Activated T-cell treated with anti-CD3 and anti-CD28 coated beads, Interleukin-2, amount 50 U/mL, for 48 hours (primary cell): ENCODE measurements around the gene AMBRA1.
A peak's percentile ranks its signal among the peaks of the same experiment; 100 is the strongest.
"Not testable (repeated sequence)": the region's sequence is repeated elsewhere in the genome, so short reads cannot be mapped to it uniquely, and the experiment has no call there.

Source experiments
- DNase-seq, 2 experiments: peaks; one replicate each; pipeline ENCODE4 v3.0.0-alpha.2; 2020

Gene AMBRA1

GRCh38 chr11:46378296-46378695 is 215.5 kb downstream of the AMBRA1 start:
- no peak for DNase-seq

GRCh38 chr11:46377831-46378230 is 216.0 kb downstream of the AMBRA1 start:
- no peak for DNase-seq

- DNase-seq: no peak
Measured at GRCh38 chr11:46377290-46377689, 216.5 kb downstream of the AMBRA1 start.

- DNase-seq: no peak
Measured at GRCh38 chr11:46376258-46377050, 217.4 kb downstream of the AMBRA1 start.

GRCh38 chr11:46375392-46376101 is 218.3 kb downstream of the AMBRA1 start:
- DNase-seq: no peak

GRCh38 chr11:46374815-46375214 is 219.0 kb downstream of the AMBRA1 start:
- no peak for DNase-seq

GRCh38 chr11:46373787-46374740 is 219.8 kb downstream of the AMBRA1 start:
- no peak for DNase-seq

- DNase-seq: not testable (repeated sequence)
Measured at GRCh38 chr11:46372501-46372900, 221.3 kb downstream of the AMBRA1 start.

GRCh38 chr11:46372086-46372485 is 221.7 kb downstream of the AMBRA1 start:
- DNase-seq: no peak

- not testable (repeated sequence) for DNase-seq
Measured at GRCh38 chr11:46371262-46371661, 222.6 kb downstream of the AMBRA1 start.

GRCh38 chr11:46370253-46370652 is 223.6 kb downstream of the AMBRA1 start:
- DNase-seq: no peak

GRCh38 chr11:46369458-46370152 is 224.2 kb downstream of the AMBRA1 start:
- DNase-seq: peak; percentile 75 to 79

- no peak for DNase-seq
Measured at GRCh38 chr11:46367916-46368267, 225.9 kb downstream of the AMBRA1 start.

- DNase-seq: peak; percentile 88 to 89
Measured at GRCh38 chr11:46367244-46367915, 226.4 kb downstream of the AMBRA1 start.

GRCh38 chr11:46366661-46367161 is 227.1 kb downstream of the AMBRA1 start:
- DNase-seq: no peak

- no peak for DNase-seq
Measured at GRCh38 chr11:46366260-46366659, 227.6 kb downstream of the AMBRA1 start.

GRCh38 chr11:46364791-46365190 is 229.0 kb downstream of the AMBRA1 start:
- DNase-seq: no peak

- DNase-seq: no peak
Measured at GRCh38 chr11:46364056-46364455, 229.8 kb downstream of the AMBRA1 start.

GRCh38 chr11:46363455-46364005 is 230.3 kb downstream of the AMBRA1 start:
- no peak for DNase-seq

GRCh38 chr11:46363031-46363407 is 230.8 kb downstream of the AMBRA1 start:
- DNase-seq: no peak
